ENCODE data around the gene PSMB3. TPM values are rescaled to one million over a fixed set of nuclear protein-coding genes. Genes with fewer than 3 reads are reported as not detected.

The PSMB3 gene
- total RNA-seq, 1 donor from 2014 or later = 175 TPM

DNA sequence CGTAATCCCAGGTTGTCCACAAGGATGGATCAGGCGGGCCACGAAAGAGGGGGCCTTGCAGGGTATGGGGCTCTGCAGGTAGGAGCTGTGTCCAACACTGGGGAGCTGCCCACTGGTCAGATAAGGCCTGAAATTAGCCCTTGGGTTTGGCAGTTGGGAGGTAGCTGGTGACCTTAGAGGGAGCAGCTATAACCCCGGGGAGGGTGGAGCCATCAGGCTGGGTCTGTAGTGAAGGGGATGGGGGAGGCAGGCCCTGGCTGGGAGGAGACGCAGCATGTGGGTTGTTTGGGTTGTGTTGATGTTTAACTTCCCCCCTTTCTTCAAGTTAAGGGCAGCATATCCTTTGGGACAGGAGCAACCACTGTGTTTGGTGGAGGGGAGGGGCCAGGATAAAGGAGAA, 41.6 kb upstream of the PSMB3 start:
- Mint-ChIP-seq H3K27me3 (ENCODE audit: unreplicated experiment) (peaks cover 19% of the 10 kb centered on the region), H3K27ac (ENCODE audit: unreplicated experiment) (no peak overlapping the region), H3K9me3 (ENCODE audit: unreplicated experiment) (no peaks in the 10 kb centered on the region), H3K4me3 (ENCODE audit: unreplicated experiment) (peak overlapping the region; percentile 59), H3K4me1 (ENCODE audit: unreplicated experiment) (peaks cover 31% of the 10 kb centered on the region), H3K36me3 (ENCODE audit: low read depth, unreplicated experiment) (peaks cover 23% of the 10 kb centered on the region)
- DNase-seq (ENCODE audit: low spot score) = no peak
- TF ChIP-seq, protein P1, sequence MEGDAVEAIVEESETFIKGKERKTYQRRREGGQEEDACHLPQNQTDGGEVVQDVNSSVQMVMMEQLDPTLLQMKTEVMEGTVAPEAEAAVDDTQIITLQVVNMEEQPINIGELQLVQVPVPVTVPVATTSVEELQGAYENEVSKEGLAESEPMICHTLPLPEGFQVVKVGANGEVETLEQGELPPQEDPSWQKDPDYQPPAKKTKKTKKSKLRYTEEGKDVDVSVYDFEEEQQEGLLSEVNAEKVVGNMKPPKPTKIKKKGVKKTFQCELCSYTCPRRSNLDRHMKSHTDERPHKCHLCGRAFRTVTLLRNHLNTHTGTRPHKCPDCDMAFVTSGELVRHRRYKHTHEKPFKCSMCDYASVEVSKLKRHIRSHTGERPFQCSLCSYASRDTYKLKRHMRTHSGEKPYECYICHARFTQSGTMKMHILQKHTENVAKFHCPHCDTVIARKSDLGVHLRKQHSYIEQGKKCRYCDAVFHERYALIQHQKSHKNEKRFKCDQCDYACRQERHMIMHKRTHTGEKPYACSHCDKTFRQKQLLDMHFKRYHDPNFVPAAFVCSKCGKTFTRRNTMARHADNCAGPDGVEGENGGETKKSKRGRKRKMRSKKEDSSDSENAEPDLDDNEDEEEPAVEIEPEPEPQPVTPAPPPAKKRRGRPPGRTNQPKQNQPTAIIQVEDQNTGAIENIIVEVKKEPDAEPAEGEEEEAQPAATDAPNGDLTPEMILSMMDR (IDR thresholded peaks at IDR 0.05; ENCODE audit: unreplicated experiment) = no peak

DNA sequence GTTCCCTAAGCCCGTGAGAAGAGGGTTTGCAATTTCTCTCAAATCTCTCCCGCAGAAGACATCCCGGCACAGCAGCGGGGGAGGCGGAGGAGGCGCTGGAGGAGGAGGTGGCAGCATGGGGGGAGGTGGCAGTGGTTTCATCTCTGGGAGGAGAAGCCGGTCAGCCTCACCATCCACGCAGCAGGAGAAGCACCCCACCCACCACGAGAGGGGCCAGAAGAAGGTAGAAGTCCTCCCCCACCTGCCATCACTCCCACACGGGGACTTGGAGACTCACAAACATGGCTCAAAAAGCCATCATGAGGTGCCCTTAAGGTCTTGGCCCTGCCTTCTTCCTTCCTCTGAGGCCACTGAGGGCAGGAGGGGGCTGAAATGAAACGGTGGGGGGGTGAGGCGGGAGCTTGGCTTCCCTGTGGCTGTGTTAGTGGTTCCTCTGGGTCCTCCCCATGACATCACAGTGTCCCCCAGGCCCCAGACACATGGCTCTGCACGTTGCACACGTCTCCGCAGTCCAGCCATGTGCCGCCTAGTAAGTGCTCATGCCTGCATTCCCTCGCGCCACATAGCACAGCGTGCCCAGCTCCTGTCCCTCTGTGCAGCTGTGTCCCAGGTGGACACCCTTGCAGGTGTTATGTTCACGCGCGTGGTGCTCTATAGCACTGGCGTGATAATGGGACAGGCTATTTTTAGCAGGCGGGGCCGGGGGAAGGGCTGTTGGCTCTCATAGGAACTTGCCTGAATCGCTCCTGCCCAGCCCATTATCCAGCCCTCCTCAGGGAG, 40.6 kb upstream of the PSMB3 start:
- H3K4me1 Mint-ChIP-seq (ENCODE audit: unreplicated experiment) = peaks cover 24% of the 10 kb centered on the region
- no peak for DNase-seq (ENCODE audit: low spot score)

DNA sequence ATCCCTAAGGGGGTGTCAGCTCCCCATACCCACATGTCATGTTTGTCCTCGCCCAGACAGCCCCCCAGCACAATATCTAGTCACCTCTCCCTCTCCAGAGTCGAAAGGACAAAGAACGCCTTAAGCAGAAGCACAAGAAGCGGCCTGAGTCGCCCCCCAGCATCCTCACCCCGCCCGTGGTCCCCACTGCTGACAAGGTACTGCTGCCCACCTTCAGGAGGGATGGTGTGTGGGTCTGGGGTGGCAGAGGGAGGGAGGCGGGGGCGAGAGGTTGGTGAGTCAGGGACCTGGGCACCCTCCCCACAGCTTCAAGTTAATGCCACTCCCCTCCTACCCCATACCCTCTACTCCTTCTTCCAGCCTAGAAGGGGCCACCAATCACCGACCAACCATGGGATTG, 39.9 kb upstream of the PSMB3 start:
- Mint-ChIP-seq H3K36me3 (ENCODE audit: low read depth, unreplicated experiment) (peaks cover 19% of the 10 kb centered on the region), H3K9me3 (ENCODE audit: unreplicated experiment) (no peaks in the 10 kb centered on the region)
- DNase-seq (ENCODE audit: low spot score) = no peak

More for the DNA sequence above, 40.6 kb upstream of the PSMB3 start:
- Mint-ChIP-seq H3K36me3 (ENCODE audit: low read depth, unreplicated experiment) (peaks cover 22% of the 10 kb centered on the region), H3K27ac (ENCODE audit: unreplicated experiment) (no peak overlapping the region), H3K4me3 (ENCODE audit: unreplicated experiment) (no peak overlapping the region), H3K9me3 (ENCODE audit: unreplicated experiment) (no peaks in the 10 kb centered on the region), H3K27me3 (ENCODE audit: unreplicated experiment) (peaks cover 14% of the 10 kb centered on the region)
- TF ChIP-seq, protein P1 (IDR thresholded peaks at IDR 0.05; ENCODE audit: unreplicated experiment) = no peak

DNA sequence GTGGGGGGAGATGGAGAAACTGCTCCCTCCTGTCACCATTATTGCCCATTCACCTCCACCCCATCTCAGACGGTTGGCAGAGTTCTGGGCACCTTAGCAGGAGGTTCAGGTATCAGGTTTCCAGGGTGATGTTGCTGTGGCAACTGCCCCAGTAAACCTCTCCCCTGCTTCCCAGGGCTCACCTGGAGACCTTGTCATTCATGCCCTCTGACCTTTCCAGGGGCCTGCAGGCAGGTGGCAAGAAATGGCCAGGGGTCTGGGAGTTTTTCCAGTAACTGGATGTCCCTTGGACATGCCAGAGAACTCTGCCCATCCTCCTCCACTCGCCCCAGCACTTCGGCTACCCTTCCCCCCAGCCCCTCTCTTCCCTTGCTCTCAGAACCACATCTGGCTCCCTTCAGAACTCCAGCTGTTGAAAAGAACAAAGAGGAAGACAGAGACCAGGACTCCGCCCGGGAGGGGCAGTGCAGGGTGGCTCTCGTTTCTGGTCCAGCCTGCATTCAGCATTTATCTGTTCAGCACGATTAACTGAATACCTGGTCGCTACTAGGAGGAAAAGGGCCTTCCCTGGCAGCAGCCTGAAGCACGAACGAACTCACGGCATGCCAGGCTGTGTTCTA, 39.0 kb upstream of the PSMB3 start:
- Mint-ChIP-seq H3K4me3 (ENCODE audit: unreplicated experiment) (no peak overlapping the region), H3K27ac (ENCODE audit: unreplicated experiment) (no peak overlapping the region), H3K9me3 (ENCODE audit: unreplicated experiment) (no peaks in the 10 kb centered on the region), H3K4me1 (ENCODE audit: unreplicated experiment) (peaks cover 13% of the 10 kb centered on the region), H3K27me3 (ENCODE audit: unreplicated experiment) (peaks cover 11% of the 10 kb centered on the region), H3K36me3 (ENCODE audit: low read depth, unreplicated experiment) (peaks cover 19% of the 10 kb centered on the region)
- DNase-seq (ENCODE audit: low spot score) = no peak
- TF ChIP-seq, protein P1 (IDR thresholded peaks at IDR 0.05; ENCODE audit: unreplicated experiment) = no peak

More for the DNA sequence above, 39.9 kb upstream of the PSMB3 start:
- Mint-ChIP-seq H3K27ac (ENCODE audit: unreplicated experiment) (no peak overlapping the region), H3K27me3 (ENCODE audit: unreplicated experiment) (peaks cover 11% of the 10 kb centered on the region), H3K4me3 (ENCODE audit: unreplicated experiment) (no peak overlapping the region), H3K4me1 (ENCODE audit: unreplicated experiment) (peaks cover 18% of the 10 kb centered on the region)
- TF ChIP-seq, protein P1 (IDR thresholded peaks at IDR 0.05; ENCODE audit: unreplicated experiment) = no peak
